Stimulated activated CD8-positive, alpha-beta memory T cell treated with anti-CD3 and anti-CD28 coated beads, Interleukin-12 subunit alpha, Interleukin-12 subunit beta, amount 100 ng/mL, for 1 hour (primary cell): Measurements from ENCODE around the gene KIFC3.

ENCODE experiments used
- DNase-seq: peaks from one replicate; pipeline ENCODE4 v3.0.0-alpha.2; 2020; ENCODE audit warnings: low read depth

KIFC3 gene

GRCh38 chr16:57764341-57765159, 37.7 kb downstream of the KIFC3 start:
- DNase-seq, result no peak

- no peak for DNase-seq
Observed at GRCh38 chr16:57764006-57764340, 38.3 kb downstream of the KIFC3 start.

- no peak for DNase-seq
Observed at GRCh38 chr16:57763285-57764005, 38.8 kb downstream of the KIFC3 start.

GRCh38 chr16:57762365-57763040, 39.8 kb downstream of the KIFC3 start:
- no peak for DNase-seq

GRCh38 chr16:57761957-57762356, 40.3 kb downstream of the KIFC3 start:
- no peak for DNase-seq

- no peak for DNase-seq
Observed at GRCh38 chr16:57761301-57761700, 41.0 kb downstream of the KIFC3 start.

- DNase-seq, result no peak
Observed at GRCh38 chr16:57760357-57761160, 41.7 kb downstream of the KIFC3 start.

- no peak for DNase-seq
Observed at GRCh38 chr16:57759541-57760356, 42.5 kb downstream of the KIFC3 start.

- DNase-seq, result no peak
Observed at GRCh38 chr16:57759131-57759530, 43.2 kb downstream of the KIFC3 start.

- DNase-seq, result no peak
Observed at GRCh38 chr16:57758331-57759117, 43.8 kb downstream of the KIFC3 start.

- DNase-seq, result no peak
Observed at GRCh38 chr16:57757883-57758282, 44.4 kb downstream of the KIFC3 start.

GRCh38 chr16:57757326-57757786, 44.9 kb downstream of the KIFC3 start:
- peak; percentile 77 for DNase-seq

GRCh38 chr16:57756424-57757325, 45.6 kb downstream of the KIFC3 start:
- DNase-seq, result no peak

GRCh38 chr16:57755726-57756423, 46.4 kb downstream of the KIFC3 start:
- no peak for DNase-seq

GRCh38 chr16:57755061-57755684, 47.1 kb downstream of the KIFC3 start:
- DNase-seq, result no peak

GRCh38 chr16:57754354-57755060, 47.8 kb downstream of the KIFC3 start:
- DNase-seq, result no peak
